Activated CD8-positive, alpha-beta memory T cell treated with anti-CD3 and anti-CD28 coated beads for 24 hours (primary cell): ENCODE data around the gene PRDX5.

Experiments
- DNase-seq: peaks from one replicate; pipeline ENCODE4 v3.0.0-alpha.2; 2020

Gene PRDX5

DNA sequence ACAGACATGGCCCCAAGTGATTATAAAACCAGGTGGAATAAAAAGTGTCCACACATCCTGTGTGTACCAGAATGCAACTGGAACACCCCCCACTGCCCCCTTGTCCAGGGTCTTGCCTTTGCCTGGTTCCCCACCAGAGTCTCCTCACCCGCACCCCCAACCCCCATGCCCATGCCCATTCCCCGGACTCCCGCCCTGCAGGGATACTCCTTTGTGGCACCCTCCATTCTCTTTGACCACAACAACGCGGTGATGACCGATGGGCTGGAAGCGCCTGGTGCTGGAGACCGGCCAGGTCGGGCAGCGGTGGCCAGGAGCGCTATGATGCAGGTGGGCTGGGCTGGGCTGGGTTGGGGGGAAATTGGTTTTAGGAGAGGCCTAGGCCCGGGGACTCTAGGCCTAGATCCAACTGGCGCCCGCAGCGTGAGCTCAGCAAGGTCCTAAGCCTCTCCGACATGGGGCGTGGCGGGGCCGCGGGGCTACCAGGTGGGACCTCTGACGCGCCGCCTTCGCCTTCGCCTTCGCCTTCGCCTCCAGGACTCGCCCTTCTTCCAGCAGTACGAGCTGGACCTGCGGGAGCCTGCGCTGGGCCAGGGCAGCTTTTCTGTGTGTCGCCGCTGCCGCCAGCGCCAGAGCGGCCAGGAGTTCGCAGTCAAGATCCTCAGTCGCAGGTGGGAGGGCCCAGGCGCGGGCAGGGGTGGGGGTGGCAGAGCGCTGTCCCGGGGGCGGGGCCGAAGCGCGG, 50.2 kb downstream of the PRDX5 start:
- no peak for DNase-seq

DNA sequence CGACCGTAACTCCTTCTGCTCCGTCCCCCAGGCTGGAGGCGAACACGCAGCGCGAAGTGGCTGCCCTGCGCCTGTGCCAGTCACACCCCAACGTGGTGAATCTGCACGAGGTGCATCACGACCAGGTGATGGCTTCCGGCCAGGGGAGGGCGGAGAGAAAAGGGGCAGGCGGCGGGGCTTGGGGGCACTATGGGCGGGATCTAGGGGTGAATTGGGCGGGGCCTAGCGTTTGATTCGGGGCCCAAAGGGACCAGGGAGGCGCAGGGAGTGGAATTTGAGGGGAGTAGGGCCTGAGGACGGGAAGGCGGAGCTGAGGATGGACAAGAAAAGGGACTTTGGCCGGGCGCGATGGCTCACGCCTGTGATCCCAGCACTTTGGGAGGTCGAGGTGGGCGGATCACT, 50.8 kb downstream of the PRDX5 start:
- no peak for DNase-seq

DNA sequence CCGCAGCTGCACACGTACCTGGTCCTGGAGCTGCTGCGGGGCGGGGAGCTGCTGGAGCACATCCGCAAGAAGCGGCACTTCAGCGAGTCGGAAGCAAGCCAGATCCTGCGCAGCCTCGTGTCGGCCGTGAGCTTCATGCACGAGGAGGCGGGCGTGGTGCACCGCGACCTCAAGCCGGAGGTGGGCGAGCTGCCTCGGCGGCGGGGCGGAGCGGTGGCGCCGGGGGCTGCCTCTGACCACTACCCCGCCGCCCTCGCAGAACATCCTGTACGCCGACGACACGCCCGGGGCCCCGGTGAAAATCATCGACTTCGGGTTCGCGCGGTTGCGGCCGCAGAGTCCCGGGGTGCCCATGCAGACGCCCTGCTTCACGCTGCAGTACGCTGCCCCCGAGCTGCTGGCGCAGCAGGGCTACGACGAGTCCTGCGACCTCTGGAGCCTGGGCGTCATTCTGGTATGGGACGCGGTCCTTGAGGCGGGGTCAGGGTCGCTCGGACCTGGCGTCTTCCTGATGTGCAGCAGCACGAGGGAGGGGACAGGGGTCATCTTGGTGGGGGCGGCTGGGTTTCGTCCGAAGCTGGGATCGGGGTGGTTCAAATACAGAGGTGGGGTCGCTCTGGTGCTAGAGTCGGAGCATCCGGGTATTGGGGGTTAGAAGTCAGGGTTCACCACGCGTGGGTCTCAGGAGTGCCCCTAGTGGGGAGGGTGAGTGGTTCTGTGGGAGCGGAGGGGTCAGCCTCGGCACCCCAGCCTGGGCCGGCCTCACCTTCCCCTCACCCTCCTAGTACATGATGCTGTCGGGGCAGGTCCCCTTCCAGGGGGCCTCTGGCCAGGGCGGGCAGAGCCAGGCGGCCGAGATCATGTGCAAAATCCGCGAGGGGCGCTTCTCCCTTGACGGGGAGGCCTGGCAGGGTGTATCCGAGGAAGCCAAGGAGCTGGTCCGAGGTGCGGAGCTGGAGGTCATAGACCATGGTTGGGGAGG, 51.8 kb downstream of the PRDX5 start:
- no peak for DNase-seq

DNA sequence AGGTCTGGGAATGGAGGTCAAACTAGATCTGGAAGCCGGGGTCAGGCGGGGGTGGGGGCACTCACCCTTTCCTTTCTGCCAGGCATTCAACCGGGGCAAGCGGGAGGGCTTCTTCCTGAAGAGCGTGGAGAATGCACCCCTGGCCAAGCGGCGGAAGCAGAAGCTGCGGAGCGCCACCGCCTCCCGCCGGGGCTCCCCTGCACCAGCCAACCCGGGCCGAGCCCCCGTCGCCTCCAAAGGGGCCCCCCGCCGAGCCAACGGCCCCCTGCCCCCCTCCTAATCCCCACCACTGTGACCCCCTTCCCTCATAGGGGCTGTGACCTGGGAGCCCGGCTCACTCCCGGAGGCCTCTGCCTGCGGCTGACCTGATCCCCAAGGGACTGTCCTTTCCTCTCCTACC, 53.3 kb downstream of the PRDX5 start:
- no peak for DNase-seq
